Effector memory CD4-positive, alpha-beta T cell (primary cell): Measurements from ENCODE around the gene SLC5A11.
"Not testable (repeated sequence)": the region's sequence is repeated elsewhere in the genome, so short reads cannot be mapped to it uniquely, and the experiment has no call there.

Experiments
- DNase-seq, 3 donors: peaks; one replicate each; pipeline ENCODE4 v3.0.0-alpha.2; 2020
- H3K27ac ChIP-seq: 2 replicates; pipeline ENCODE4 v1.7.0; 2013; ENCODE audit warnings: mild to moderate bottlenecking, low read length, moderate library complexity; ENCODE audit not compliant: insufficient read depth, poor library complexity, severe bottlenecking
- H3K27me3 ChIP-seq: replicated peaks from 2 replicates; pipeline ENCODE4 v1.7.0; 2013; ENCODE audit warnings: mild to moderate bottlenecking, low read length; ENCODE audit not compliant: insufficient read depth, control insufficient read depth, poor library complexity, severe bottlenecking
- H3K36me3 ChIP-seq: 2 replicates; pipeline ENCODE4 v1.7.0; 2013; ENCODE audit warnings: mild to moderate bottlenecking, low read length, moderate library complexity; ENCODE audit not compliant: control insufficient read depth, insufficient read depth
- H3K4me1 ChIP-seq: 2 replicates; pipeline ENCODE4 v1.7.0; 2013; ENCODE audit warnings: low read length, mild to moderate bottlenecking; ENCODE audit not compliant: control insufficient read depth, insufficient read depth, poor library complexity, severe bottlenecking
- H3K4me3 ChIP-seq: 2 replicates; pipeline ENCODE4 v1.7.0; 2013; ENCODE audit warnings: low read length, low read depth, mild to moderate bottlenecking; ENCODE audit not compliant: insufficient read depth, poor library complexity, severe bottlenecking
- H3K9me3 ChIP-seq: 2 replicates; pipeline ENCODE4 v1.7.0; 2013; ENCODE audit warnings: mild to moderate bottlenecking, low read length, moderate library complexity; ENCODE audit not compliant: control insufficient read depth

SLC5A11 gene

DNA sequence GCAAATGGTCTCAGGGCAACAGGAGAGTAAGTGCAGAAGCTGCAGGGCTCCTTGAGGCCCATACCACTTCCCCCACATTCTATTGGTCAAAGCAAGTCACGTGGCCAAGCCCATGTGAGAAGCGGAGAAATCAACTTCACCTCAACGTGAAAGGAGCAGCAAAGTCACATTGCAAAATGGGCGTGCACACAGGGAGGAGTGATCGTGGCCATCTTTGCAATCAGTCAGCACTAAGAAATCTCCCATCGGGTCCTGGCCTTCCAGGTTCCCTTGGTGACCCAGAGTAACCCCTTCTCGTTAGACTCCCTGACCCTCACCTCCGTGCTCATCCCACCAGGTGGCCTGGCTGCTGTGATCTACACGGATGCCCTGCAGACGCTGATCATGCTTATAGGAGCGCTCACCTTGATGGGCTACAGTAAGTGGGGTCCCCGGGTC, 38.0 kb downstream of the SLC5A11 start:
- Histone ChIP-seq H3K4me1 (no peaks in the 10 kb centered on the region), H3K4me3 (no peak overlapping the region), H3K9me3 (no peaks in the 10 kb centered on the region), H3K27ac (no peak overlapping the region), H3K27me3 (no peaks in the 10 kb centered on the region), H3K36me3 (no peaks in the 10 kb centered on the region)
- no peak for DNase-seq

- H3K36me3 ChIP-seq: no peaks in the 10 kb centered on the region
- no peaks in the 10 kb centered on the region for H3K27me3 ChIP-seq
- no peaks in the 10 kb centered on the region for H3K4me1 ChIP-seq
- no peak overlapping the region for H3K27ac ChIP-seq
- no peak overlapping the region for H3K4me3 ChIP-seq
- no peaks in the 10 kb centered on the region for H3K9me3 ChIP-seq
- DNase-seq: no peak
These were observed 41.7 kb downstream of the SLC5A11 start for GRCh38 chr16:24887472-24887871.

DNA sequence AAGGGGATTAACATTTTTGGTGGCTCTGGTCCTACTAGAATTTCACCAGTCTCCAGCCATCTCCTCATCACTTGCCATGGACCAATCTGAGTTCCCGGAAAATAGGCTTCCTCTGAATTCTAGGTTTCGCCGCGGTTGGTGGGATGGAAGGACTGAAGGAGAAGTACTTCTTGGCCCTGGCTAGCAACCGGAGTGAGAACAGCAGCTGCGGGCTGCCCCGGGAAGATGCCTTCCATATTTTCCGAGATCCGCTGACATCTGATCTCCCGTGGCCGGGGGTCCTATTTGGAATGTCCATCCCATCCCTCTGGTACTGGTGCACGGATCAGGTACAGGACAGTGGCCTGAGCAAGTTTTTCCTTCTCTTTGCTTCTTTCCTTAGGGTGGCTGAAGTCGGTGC, 45.0 kb downstream of the SLC5A11 start:
- no peak for DNase-seq
- Histone ChIP-seq H3K27ac (no peak overlapping the region), H3K9me3 (no peaks in the 10 kb centered on the region), H3K4me3 (no peak overlapping the region), H3K27me3 (no peaks in the 10 kb centered on the region), H3K4me1 (no peaks in the 10 kb centered on the region), H3K36me3 (no peaks in the 10 kb centered on the region)

- H3K4me1 ChIP-seq: no peaks in the 10 kb centered on the region
- H3K27me3 ChIP-seq: no peaks in the 10 kb centered on the region
- H3K27ac ChIP-seq: no peak overlapping the region
- DNase-seq: no peak
- no peaks in the 10 kb centered on the region for H3K9me3 ChIP-seq
- no peaks in the 10 kb centered on the region for H3K36me3 ChIP-seq
- no peak overlapping the region for H3K4me3 ChIP-seq
These were observed 50.7 kb downstream of the SLC5A11 start for GRCh38 chr16:24896439-24896838.

DNA sequence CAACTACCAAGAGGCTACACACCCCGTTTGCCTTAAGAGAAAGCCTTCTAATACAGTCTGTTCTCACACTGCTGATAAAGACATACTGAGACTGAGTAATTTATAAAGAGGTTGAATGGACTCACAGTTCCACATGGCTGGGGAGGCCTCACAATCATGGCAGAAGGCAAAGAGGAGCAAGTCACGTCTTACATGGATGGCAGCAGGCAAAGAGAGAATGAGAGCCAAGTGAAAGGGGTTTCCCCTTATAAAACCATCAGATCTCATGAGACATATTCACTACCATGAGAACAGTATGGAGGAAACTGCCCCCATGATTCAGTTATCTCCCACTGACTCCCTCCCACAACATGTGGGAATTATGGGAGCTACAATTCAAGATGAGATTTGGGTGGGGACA, 51.8 kb downstream of the SLC5A11 start:
- not testable (repeated sequence) for H3K36me3 ChIP-seq, H3K27me3 ChIP-seq, DNase-seq, H3K9me3 ChIP-seq, H3K4me1 ChIP-seq, H3K4me3 ChIP-seq, H3K27ac ChIP-seq

GRCh38 chr16:24900230-24900629, 54.5 kb downstream of the SLC5A11 start:
- Histone ChIP-seq H3K4me3 (no peak overlapping the region), H3K27ac (no peak overlapping the region), H3K27me3 (no peaks in the 10 kb centered on the region), H3K4me1 (no peaks in the 10 kb centered on the region), H3K36me3 (no peaks in the 10 kb centered on the region), H3K9me3 (no peaks in the 10 kb centered on the region)
- no peak for DNase-seq

- Histone ChIP-seq H3K36me3 (no peaks in the 10 kb centered on the region), H3K27ac (no peak overlapping the region), H3K9me3 (no peaks in the 10 kb centered on the region), H3K27me3 (no peaks in the 10 kb centered on the region), H3K4me3 (no peak overlapping the region), H3K4me1 (no peaks in the 10 kb centered on the region)
- no peak for DNase-seq
These were observed 60.5 kb downstream of the SLC5A11 start for GRCh38 chr16:24906199-24906808.

DNA sequence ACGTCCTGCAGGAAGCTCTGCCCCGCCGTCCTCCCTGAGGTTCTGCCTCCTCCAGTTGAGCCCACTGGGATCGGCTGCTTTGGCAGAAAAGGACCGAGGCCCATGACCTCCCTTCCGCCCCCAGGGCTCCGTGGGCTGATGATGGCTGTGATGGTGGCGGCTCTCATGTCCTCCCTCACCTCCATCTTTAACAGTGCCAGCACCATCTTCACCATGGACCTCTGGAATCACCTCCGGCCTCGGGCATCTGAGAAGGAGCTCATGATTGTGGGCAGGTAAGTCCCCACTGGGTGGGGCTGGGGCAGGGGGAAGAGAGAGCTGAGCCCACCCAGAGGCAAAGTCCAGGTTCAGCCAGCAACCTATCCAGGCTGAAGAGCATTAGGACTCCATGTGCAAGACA, 61.1 kb downstream of the SLC5A11 start:
- no peak overlapping the region for H3K4me3 ChIP-seq
- H3K27ac ChIP-seq: no peak overlapping the region
- no peaks in the 10 kb centered on the region for H3K9me3 ChIP-seq
- no peaks in the 10 kb centered on the region for H3K36me3 ChIP-seq
- H3K27me3 ChIP-seq: no peaks in the 10 kb centered on the region
- no peak for DNase-seq
- no peaks in the 10 kb centered on the region for H3K4me1 ChIP-seq

GRCh38 chr16:24908716-24909115, 63.0 kb downstream of the SLC5A11 start:
- no peak overlapping the region for H3K4me3 ChIP-seq
- no peaks in the 10 kb centered on the region for H3K9me3 ChIP-seq
- no peak for DNase-seq
- no peaks in the 10 kb centered on the region for H3K4me1 ChIP-seq
- no peak overlapping the region for H3K27ac ChIP-seq
- H3K27me3 ChIP-seq: no peaks in the 10 kb centered on the region
- H3K36me3 ChIP-seq: no peaks in the 10 kb centered on the region

GRCh38 chr16:24909856-24910255, 64.1 kb downstream of the SLC5A11 start:
- Histone ChIP-seq H3K36me3 (no peaks in the 10 kb centered on the region), H3K4me3 (no peak overlapping the region), H3K9me3 (no peaks in the 10 kb centered on the region), H3K4me1 (no peaks in the 10 kb centered on the region), H3K27me3 (no peaks in the 10 kb centered on the region), H3K27ac (no peak overlapping the region)
- DNase-seq: no peak
